GM12801 (cell line): ENCODE results near the gene OR4D9.

Source experiments
- TF ChIP-seq, protein P1 (sequence below): IDR thresholded peaks from one replicate; pipeline ENCODE4 v1.5.1; 2011; ENCODE audit warnings: control low read depth; ENCODE audit not compliant: insufficient read length; ENCODE audit errors: extremely low read depth

Gene OR4D9

DNA sequence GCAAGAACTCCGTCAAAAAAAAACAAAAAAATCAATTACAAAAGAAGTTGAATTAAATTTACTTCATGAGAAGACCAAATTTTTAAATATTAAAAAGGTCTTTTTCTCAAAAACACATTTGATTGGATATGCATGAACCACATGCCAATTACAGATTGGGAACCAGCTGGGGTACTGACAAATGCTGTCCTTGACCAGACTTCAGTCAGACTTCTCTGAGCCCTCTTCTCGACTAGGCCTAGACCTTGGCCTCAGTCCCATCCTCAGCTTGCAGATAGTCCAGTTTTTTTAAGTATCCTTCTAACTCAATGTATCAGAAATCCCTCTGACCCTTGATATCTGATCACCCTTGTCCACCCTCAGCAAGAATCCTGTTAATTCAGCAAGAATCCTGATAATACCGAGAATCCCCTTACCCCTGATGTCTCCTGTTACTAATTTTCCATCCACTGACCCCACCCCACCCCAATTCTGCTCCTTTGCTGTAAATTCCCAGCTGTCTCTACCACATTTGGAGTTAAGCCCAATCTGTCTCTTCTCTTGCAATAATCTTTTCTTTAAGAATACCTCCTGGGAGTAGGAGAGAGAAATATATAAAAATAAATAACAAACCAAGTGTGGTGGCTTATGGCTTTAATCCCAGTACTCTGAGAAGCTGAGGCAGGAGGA lies 30.9 kb downstream of the OR4D9 start:
- TF ChIP-seq, protein P1, sequence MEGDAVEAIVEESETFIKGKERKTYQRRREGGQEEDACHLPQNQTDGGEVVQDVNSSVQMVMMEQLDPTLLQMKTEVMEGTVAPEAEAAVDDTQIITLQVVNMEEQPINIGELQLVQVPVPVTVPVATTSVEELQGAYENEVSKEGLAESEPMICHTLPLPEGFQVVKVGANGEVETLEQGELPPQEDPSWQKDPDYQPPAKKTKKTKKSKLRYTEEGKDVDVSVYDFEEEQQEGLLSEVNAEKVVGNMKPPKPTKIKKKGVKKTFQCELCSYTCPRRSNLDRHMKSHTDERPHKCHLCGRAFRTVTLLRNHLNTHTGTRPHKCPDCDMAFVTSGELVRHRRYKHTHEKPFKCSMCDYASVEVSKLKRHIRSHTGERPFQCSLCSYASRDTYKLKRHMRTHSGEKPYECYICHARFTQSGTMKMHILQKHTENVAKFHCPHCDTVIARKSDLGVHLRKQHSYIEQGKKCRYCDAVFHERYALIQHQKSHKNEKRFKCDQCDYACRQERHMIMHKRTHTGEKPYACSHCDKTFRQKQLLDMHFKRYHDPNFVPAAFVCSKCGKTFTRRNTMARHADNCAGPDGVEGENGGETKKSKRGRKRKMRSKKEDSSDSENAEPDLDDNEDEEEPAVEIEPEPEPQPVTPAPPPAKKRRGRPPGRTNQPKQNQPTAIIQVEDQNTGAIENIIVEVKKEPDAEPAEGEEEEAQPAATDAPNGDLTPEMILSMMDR = no peak

DNA sequence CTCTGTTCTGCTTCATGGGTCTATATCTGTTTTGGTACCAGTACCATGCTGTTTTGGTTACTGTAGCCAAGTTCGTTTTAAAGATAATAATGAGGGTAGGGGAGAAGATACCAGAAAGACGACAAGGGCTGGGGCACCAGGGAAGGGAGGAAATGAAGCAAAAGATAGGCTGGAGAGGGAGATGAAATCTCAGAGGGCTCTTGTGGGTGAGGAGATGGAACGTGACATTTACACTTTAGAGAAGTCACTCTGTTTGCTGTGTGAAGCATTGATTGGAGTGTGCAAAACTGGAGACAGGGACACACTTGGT lies 33.5 kb downstream of the OR4D9 start:
- TF ChIP-seq, protein P1 = no peak

DNA sequence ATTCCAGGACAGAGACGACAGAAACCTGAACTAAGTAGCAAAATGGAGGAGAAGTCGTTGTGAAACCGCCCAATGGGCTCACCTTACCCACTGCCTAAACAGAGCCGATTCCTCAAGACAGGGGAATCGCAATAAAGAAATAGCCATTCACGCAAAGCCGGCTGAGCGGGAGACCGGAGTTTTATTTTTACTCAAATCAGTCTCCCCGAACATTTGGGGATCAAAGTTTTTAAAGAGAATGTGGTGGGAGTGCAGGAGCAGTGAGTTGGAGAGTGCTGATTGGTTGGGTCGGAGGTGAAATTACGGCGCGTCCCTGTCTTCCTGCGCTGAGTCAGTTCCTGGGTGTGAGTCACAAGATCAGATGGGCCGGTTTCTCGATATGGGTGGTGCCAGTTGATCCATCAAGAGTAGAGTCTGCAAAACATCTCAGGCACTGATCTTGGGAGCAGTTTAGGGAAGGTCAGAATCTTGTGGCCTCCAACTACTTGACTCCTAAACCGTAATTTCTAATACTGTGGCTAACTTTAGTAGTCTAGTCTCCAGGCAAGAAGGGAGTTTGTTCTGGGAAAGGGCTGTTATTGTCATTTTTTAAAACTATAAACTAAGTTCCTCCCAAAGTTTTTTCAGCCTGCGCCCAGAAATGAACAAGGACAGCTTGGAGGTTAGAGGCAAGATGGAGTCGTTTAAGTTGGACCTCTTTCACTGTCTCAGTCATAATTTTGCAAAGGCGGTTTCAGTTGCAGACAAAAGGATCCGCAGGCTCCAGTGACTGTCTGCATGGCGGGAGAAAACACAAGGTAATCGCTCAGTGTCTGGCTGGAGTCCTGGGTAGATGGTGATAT lies 34.1 kb downstream of the OR4D9 start:
- TF ChIP-seq, protein P1 = no peak

DNA sequence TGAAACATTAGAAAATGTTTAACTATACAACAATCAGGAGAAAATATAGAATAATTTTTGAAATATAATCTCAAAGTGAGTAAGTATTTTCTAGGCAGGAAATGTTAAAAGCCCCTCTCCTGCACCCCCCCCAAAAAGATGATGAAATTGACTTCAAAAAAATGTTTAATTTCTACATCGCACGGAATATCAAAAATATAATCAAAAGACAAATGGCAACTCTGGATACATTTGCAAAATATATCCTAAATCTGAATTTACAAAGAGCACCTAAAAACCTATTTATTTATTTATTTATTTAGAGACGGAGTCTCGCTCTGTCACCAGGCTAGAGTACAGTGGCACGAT lies 36.9 kb downstream of the OR4D9 start:
- TF ChIP-seq, protein P1 = no peak

DNA sequence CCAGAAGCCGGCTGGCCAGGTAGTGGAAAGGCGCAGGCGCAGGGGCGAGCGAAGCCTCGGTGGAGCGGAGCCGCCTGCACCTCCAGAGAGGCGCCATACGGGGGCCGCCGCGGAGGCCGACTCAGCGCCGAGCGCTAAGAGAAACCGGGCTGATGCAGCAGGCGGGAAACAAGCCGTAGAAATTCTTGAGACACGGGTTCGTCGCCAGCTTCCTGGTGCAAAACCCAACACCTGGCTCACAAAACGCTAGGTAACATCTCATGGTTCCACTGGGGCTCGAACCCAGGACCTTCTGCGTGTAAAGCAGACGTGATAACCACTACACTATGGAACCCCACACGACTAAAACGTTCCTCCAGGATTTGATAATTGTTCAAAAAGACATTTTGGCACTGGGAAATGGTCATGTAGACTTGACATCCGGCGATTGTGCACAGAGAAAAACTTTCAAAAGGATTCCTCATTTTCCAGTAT lies 39.1 kb downstream of the OR4D9 start:
- TF ChIP-seq, protein P1 = no peak

DNA sequence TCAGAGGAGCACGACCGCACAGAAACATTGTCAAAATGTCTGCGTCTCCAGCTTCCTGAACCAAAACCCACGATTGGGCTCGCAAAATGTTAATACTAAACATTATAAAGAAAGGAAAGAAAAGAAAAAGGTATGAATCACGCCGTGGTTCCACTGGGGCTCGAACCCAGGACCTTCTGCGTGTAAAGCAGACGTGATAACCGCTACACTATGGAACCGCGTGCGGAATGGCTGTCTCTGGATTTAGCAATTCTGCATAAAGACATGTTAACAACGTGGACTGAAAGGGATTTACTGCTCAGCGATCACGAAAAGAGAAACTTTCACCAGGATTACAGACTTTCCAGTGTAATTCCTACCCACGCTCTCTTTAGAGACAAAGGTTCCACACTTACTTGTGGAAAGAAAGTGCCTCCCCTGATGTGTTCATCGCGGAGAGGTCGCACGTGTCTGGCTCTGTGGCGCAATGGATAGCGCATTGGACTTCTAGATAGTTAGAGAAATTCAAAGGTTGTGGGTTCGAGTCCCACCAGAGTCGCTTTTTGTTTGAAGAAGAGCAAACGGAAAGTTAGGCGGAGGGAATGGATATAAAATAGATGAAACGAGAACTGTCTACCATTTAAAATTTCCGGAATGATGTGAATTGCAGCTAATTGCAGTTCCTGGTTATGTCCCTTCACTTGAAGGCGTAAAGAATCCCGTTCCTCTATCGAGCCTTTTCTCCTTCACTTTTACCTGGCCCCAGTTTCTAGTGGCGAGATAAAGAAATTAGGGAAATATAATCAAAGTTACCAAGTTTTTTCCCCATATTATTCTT lies 39.7 kb downstream of the OR4D9 start:
- TF ChIP-seq, protein P1 = no peak

DNA sequence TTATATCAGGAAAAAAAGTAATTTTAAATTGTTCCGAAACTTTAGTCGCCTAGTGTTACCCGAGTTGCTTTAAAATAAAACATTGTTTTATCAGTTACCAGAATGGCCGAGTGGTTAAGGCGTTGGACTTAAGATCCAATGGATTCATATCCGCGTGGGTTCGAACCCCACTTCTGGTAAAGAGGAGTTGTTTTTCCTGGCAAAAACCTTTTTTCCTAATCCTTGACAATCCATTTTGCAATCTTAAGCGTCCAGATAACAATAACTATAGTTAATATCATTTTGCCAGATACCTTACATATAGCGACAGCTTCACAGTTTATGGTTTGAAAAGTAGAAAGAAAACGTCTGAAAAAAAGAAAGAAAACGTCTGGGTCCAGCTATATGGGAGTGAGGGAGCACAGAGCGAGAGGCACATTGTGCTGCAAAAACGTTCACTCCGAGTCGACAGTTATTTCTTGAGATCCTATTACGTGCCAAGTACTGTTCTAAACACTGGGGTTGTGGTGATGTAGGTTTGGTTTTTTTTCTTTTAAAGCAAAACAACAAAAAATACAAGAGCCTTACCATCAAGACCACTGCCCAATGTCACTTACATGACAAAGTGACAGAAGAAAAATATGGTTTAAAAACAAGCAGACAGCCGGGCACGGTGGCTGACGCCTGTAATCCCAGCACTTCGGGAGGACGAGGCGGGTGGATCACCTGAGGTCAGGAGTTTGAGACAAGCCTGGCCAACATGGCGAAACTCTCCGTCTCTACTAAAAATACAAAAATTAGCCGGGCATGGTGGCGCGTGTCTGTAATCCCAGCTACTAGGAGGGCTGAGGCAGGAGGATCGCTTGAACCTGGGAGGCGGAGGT lies 40.6 kb downstream of the OR4D9 start:
- TF ChIP-seq, protein P1 = no peak
